Measurements from ENCODE around the gene PDE9A.

DNA sequence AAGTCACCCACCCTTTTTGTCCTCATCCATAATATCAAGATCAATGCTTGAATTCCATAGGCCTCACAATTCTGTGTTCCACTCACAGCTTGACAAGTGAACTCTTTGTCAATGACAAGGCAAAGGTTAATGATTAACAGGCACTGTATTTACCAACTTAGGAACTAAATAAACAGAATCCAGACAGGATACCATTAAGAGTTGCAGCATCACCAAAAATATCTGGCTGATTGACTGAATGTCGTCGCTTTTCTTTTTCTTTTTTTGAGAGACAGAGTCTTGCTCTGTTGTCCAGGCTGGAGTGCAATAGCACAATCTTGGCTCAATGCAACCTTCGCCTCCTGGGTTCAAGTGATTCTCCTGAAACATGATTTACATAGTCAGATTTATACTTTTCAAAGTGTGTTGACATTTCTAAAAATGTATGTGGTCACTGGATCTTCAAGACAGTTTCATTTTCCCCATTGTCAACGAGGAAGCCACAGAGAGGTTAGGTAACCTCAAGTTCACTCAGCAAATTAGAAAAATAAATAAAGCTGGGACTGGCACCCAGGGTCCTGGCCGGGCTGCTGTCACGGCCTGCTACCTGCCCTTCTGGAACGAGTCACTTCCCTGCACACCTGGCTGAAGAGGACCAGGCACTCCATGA, 81.0 kb downstream of the PDE9A start:
- TF ChIP-seq CTCF (IDR thresholded peaks at IDR 0.05) (no peak), POLR2A (IDR thresholded peaks at IDR 0.05) (no peak)
